Mesodermal cell (in vitro differentiated cells): ENCODE measurements around the gene CCDC195. TPM values are rescaled to one million over a fixed set of nuclear protein-coding genes. Genes with fewer than 3 reads are reported as not detected.

Experiments
- H3K27ac ChIP-seq: 2 replicates; pipeline ENCODE4 v1.7.0; 2013; ENCODE audit warnings: mild to moderate bottlenecking, low read depth, low read length, moderate library complexity; ENCODE audit not compliant: severe bottlenecking
- H3K36me3 ChIP-seq: 2 replicates; pipeline ENCODE4 v1.7.1; 2013; ENCODE audit warnings: mild to moderate bottlenecking, low read length, moderate library complexity; ENCODE audit not compliant: control insufficient read depth, insufficient read depth
- H3K4me1 ChIP-seq: one replicate; pipeline ENCODE4 v1.7.1; 2013; ENCODE audit warnings: mild to moderate bottlenecking, low read length; ENCODE audit not compliant: insufficient read depth, control insufficient read depth, poor library complexity, severe bottlenecking
- H3K4me3 ChIP-seq: 2 replicates; pipeline ENCODE4 v1.7.0; 2013; ENCODE audit warnings: low read length, control low read depth, mild to moderate bottlenecking; ENCODE audit not compliant: insufficient read depth, poor library complexity, severe bottlenecking; ENCODE audit errors: extremely low read depth
- H3K9me3 ChIP-seq: 2 replicates; pipeline ENCODE4 v1.7.1; 2013; ENCODE audit warnings: mild to moderate bottlenecking, low read length, moderate library complexity; ENCODE audit not compliant: control insufficient read depth
- WGBS, 2 experiments: methylation state at CpG; one replicate each; pipeline ENCODE4 v1.1.5; 2013; ENCODE audit warnings: missing lambda C conversion rate in 2 of 2; ENCODE audit not compliant: insufficient coverage in 2 of 2; 5-methylcytosine and 5-hydroxymethylcytosine counted together
- polyA plus RNA-seq, 2 experiments: library from polyadenylated mRNA; stranded (reverse); fragments of 50-300 nt; gene quantifications; one replicate each; pipeline ENCODE4 v1.2.3, GENCODE V29; 2013

The CCDC195 gene
- not detected for polyA plus RNA-seq (2013, experiment 1 of 2)
- polyA plus RNA-seq (2013, experiment 2 of 2): not detected

- Histone ChIP-seq H3K36me3 (no peaks in the 10 kb centered on the region), H3K4me1 (no peaks in the 10 kb centered on the region), H3K9me3 (no peaks in the 10 kb centered on the region), H3K4me3 (no peak within 1 kb of the TSS), H3K27ac (no peak within 1 kb of the TSS)
- 93 to 100% methylated on average over 4 of the region's 5 CpGs for WGBS, 2 experiments
Observed at GRCh38 chr2:224716201-224716600, at the start of gene CCDC195. TSS of gene CCDC195 (minus strand) at chr2:224716365. CDS start at chr2:224716365, 0 bp downstream.

GRCh38 chr2:224764565-224765236 lies 48.5 kb upstream of the CCDC195 start:
- Histone ChIP-seq H3K36me3 (no peaks in the 10 kb centered on the region), H3K4me1 (no peaks in the 10 kb centered on the region), H3K4me3 (no peak overlapping the region), H3K27ac (no peak overlapping the region), H3K9me3 (peaks cover 3% of the 10 kb centered on the region)
- 80% methylated on average over 1 of the region's 2 CpGs; no CpG with 5 or more reads in 1 of the 2 experiments for WGBS, 2 experiments

- 77 to 92% methylated on average over 3 of the region's 3 CpGs for WGBS, 2 experiments
- no peaks in the 10 kb centered on the region for H3K36me3 ChIP-seq
- H3K27ac ChIP-seq: no peak overlapping the region
- peaks cover 20% of the 10 kb centered on the region for H3K9me3 ChIP-seq
- H3K4me1 ChIP-seq: no peaks in the 10 kb centered on the region
- H3K4me3 ChIP-seq: no peak overlapping the region
Observed at GRCh38 chr2:224757934-224758548, 41.9 kb upstream of the CCDC195 start.

- H3K36me3 ChIP-seq: no peaks in the 10 kb centered on the region
- peaks cover 14% of the 10 kb centered on the region for H3K9me3 ChIP-seq
- H3K4me3 ChIP-seq: no peak overlapping the region
- H3K4me1 ChIP-seq: no peaks in the 10 kb centered on the region
- no CpG with 5 or more reads among the region's 1 CpG for WGBS, 2 experiments
- no peak overlapping the region for H3K27ac ChIP-seq
Observed at GRCh38 chr2:224753743-224754540, 37.8 kb upstream of the CCDC195 start.

- 87 to 98% methylated on average over 4 of the region's 5 CpGs for WGBS, 2 experiments
Observed at GRCh38 chr2:224751996-224752698, 36.0 kb upstream of the CCDC195 start.

GRCh38 chr2:224749136-224749535 lies 33.0 kb upstream of the CCDC195 start:
- Histone ChIP-seq H3K27ac (no peak overlapping the region), H3K4me1 (no peaks in the 10 kb centered on the region), H3K9me3 (no peaks in the 10 kb centered on the region), H3K4me3 (no peak overlapping the region), H3K36me3 (no peaks in the 10 kb centered on the region)
- WGBS, 2 experiments: no CpG with 5 or more reads among the region's 1 CpG

More at GRCh38 chr2:224751996-224752698, 36.0 kb upstream of the CCDC195 start:
- Histone ChIP-seq H3K27ac (no peak overlapping the region), H3K4me1 (no peaks in the 10 kb centered on the region), H3K36me3 (no peaks in the 10 kb centered on the region), H3K4me3 (no peak overlapping the region), H3K9me3 (no peaks in the 10 kb centered on the region)

- no peak overlapping the region for H3K27ac ChIP-seq
- no peaks in the 10 kb centered on the region for H3K9me3 ChIP-seq
- H3K4me1 ChIP-seq: no peaks in the 10 kb centered on the region
- 89 to 94% methylated on average over 3 of the region's 4 CpGs for WGBS, 2 experiments
- H3K4me3 ChIP-seq: no peak overlapping the region
- H3K36me3 ChIP-seq: no peaks in the 10 kb centered on the region
Observed at GRCh38 chr2:224747765-224748164, 31.6 kb upstream of the CCDC195 start.

- Histone ChIP-seq H3K36me3 (no peaks in the 10 kb centered on the region), H3K9me3 (peaks cover 28% of the 10 kb centered on the region), H3K4me1 (no peaks in the 10 kb centered on the region), H3K27ac (no peak overlapping the region), H3K4me3 (no peak overlapping the region)
- 100% methylated on average over 1 of the region's 1 CpG; no CpG with 5 or more reads in 1 of the 2 experiments for WGBS, 2 experiments
Observed at GRCh38 chr2:224736227-224736626, 20.1 kb upstream of the CCDC195 start.

- H3K27ac ChIP-seq: no peak overlapping the region
- H3K4me1 ChIP-seq: no peaks in the 10 kb centered on the region
- 86 to 88% methylated on average over 1 of the region's 1 CpG for WGBS, 2 experiments
- H3K4me3 ChIP-seq: no peak overlapping the region
- H3K9me3 ChIP-seq: peaks cover 28% of the 10 kb centered on the region
- no peaks in the 10 kb centered on the region for H3K36me3 ChIP-seq
Observed at GRCh38 chr2:224734949-224735348, 18.8 kb upstream of the CCDC195 start.

GRCh38 chr2:224731665-224732064 lies 15.5 kb upstream of the CCDC195 start:
- H3K4me1 ChIP-seq: no peaks in the 10 kb centered on the region
- WGBS, 2 experiments: 67 to 80% methylated on average over 1 of the region's 1 CpG
- H3K4me3 ChIP-seq: no peak overlapping the region
- H3K9me3 ChIP-seq: peaks cover 25% of the 10 kb centered on the region
- no peaks in the 10 kb centered on the region for H3K36me3 ChIP-seq
- no peak overlapping the region for H3K27ac ChIP-seq
